HepG2 (cell line): ENCODE data around the gene KCND3. TPM values are rescaled to one million over a fixed set of nuclear protein-coding genes. Genes with fewer than 3 reads are reported as not detected.

ENCODE experiments used
- ARNTL ChIP-seq: sonication (generic); formaldehyde crosslinking; IDR thresholded peaks from 2 replicates; pipeline ENCODE4 v1.4.0; 2020; ENCODE audit warnings: mild to moderate bottlenecking, missing genetic modification reagents
- DR1 ChIP-seq: sonication (generic); formaldehyde crosslinking; IDR thresholded peaks from 2 replicates; pipeline ENCODE4 v1.8.0; 2021; ENCODE audit warnings: mild to moderate bottlenecking, missing genetic modification reagents, inconsistent platforms
- E2F2 ChIP-seq: sonication (generic); formaldehyde crosslinking; IDR thresholded peaks from 2 replicates; pipeline ENCODE4 v1.4.0; 2020; ENCODE audit warnings: missing genetic modification reagents, borderline replicate concordance
- ELF4 ChIP-seq: sonication (generic); formaldehyde crosslinking; IDR thresholded peaks from 2 replicates; pipeline ENCODE4 v1.5.0; 2020; ENCODE audit warnings: missing genetic modification reagents, mild to moderate bottlenecking, moderate library complexity, borderline replicate concordance
- FOXA3 ChIP-seq: IDR thresholded peaks from 2 replicates; pipeline ENCODE4 v1.6.1; 2016; ENCODE audit warnings: missing genetic modification reagents, missing compliant biosample characterization
- MXI1 ChIP-seq: IDR thresholded peaks from 3 replicates; pipeline ENCODE4 v1.6.1; 2012; ENCODE audit warnings: low read depth, low read length, inconsistent platforms, borderline replicate concordance
- NONO ChIP-seq, 2 experiments: fragments of 450-650 bp in 1 of 2; sonication (generic) in 1 of 2; formaldehyde crosslinking in 1 of 2; IDR thresholded peaks in 1 of 2; conservative IDR thresholded peaks in 1 of 2; 2 replicates each; pipeline versions ENCODE4 v1.6.1 to v1.8.0; 2017 to 2022; ENCODE audit warnings: mild to moderate bottlenecking in 1 of 2, missing genetic modification reagents in 1 of 2, moderate library complexity in 1 of 2
- PHF5A ChIP-seq: IDR thresholded peaks from one replicate; pipeline ENCODE4 v1.6.1; 2018; ENCODE audit warnings: low read depth, missing genetic modification reagents; ENCODE audit not compliant: unreplicated experiment
- PRDM4 ChIP-seq: sonication (generic); formaldehyde crosslinking; IDR thresholded peaks from 2 replicates; pipeline ENCODE4 v1.9.0; 2021; ENCODE audit warnings: missing genetic modification reagents, borderline replicate concordance
- PRPF4 ChIP-seq: fragments of 200-400 bp; formaldehyde crosslinking; IDR thresholded peaks from 2 replicates; pipeline ENCODE4 v1.6.1; 2016; ENCODE audit warnings: low read length, low read depth; ENCODE audit not compliant: poor library complexity, severe bottlenecking
- RARA ChIP-seq: IDR thresholded peaks from 2 replicates; pipeline ENCODE4 v1.6.1; 2016; ENCODE audit warnings: missing genetic modification reagents, missing compliant biosample characterization
- TCF7L2 ChIP-seq: IDR thresholded peaks from 2 replicates; pipeline ENCODE4 v1.6.1; 2011; ENCODE audit warnings: mild to moderate bottlenecking, low read depth, low read length, moderate library complexity
- TEAD3 ChIP-seq: optimal IDR thresholded peaks from 2 replicates; pipeline ENCODE3; 2016; ENCODE audit warnings: borderline replicate concordance
- TFDP2 ChIP-seq: sonication (generic); formaldehyde crosslinking; IDR thresholded peaks from 2 replicates; pipeline ENCODE4 v1.4.0; 2020; ENCODE audit warnings: missing genetic modification reagents
- THAP11 ChIP-seq: IDR thresholded peaks from 2 replicates; pipeline ENCODE4 v1.6.1; 2016; ENCODE audit warnings: missing biosample characterization, missing genetic modification reagents
- YEATS4 ChIP-seq: sonication (generic); formaldehyde crosslinking; IDR thresholded peaks from 2 replicates; pipeline ENCODE4 v1.4.0; 2020; ENCODE audit warnings: missing genetic modification reagents, borderline replicate concordance
- ZFY ChIP-seq: sonication (generic); formaldehyde crosslinking; IDR thresholded peaks from 2 replicates; pipeline ENCODE4 v1.4.0; 2020; ENCODE audit warnings: missing genetic modification reagents
- ZNF280D ChIP-seq: sonication (generic); formaldehyde crosslinking; IDR thresholded peaks from 2 replicates; pipeline ENCODE4 v1.5.1; 2020; ENCODE audit warnings: mild to moderate bottlenecking, missing genetic modification reagents
- polyA plus RNA-seq, 8 experiments: library from polyadenylated mRNA; depleted of rRNA in 3 of 8; stranded (reverse) in 7 of 8; unstranded in 1 of 8; fragments of >200 nt; fragmentation: Illumina TruSeq in 4 of 8; extraction: Trizol in 4 of 8; gene quantifications; 2 replicates each; pipeline versions ENCODE4 v1.2.1 to v1.2.3, GENCODE V29; 2011 to 2016; ENCODE audit warnings: low read depth in 4 of 8, missing spikeins in 1 of 8, mixed read lengths in 1 of 8; ENCODE audit not compliant: insufficient read depth in 1 of 8
- total RNA-seq, 5 experiments: library from RNA; depleted of rRNA; stranded (reverse); fragments of >200 nt; fragmentation: Illumina TruSeq; extraction: Trizol; gene quantifications; 2 replicates each; pipeline ENCODE4 v1.2.3, GENCODE V29; 2016; ENCODE audit warnings: low read depth in 1 of 5

KCND3 gene
- total and polyA plus RNA-seq, 2 of the 13 experiments (the other 11 are each of a cell fraction or from before 2014, with no cell fraction given) = 0.04 TPM; not detected in 1

GRCh38 chr1:111755331-111756123, 233.9 kb downstream of the KCND3 start, which contains the start of gene DDX20 (continued):
- TF ChIP-seq E2F2 (peak; percentile 48; the same call in 1 of the 2 replicates), PRPF4 (peak; percentile 94), TCF7L2 (no peak), ELF4 (no peak), YEATS4 (CRISPR knock-in tag) (peak; percentile 72), MXI1 (peak; percentile 91; the same call in 2 of the 3 replicates), RARA (CRISPR knock-in tag) (0 out of 2 replicates have a peak, but pooled peaks have one; percentile 19), ZFY (CRISPR knock-in tag) (peak; percentile 84; the same call in 1 of the 2 replicates), ARNTL (CRISPR knock-in tag) (peak; percentile 72; the same call in 1 of the 2 replicates), PHF5A (CRISPR knock-in tag) (peak; percentile 80), TFDP2 (peak; percentile 95), TEAD3 (CRISPR knock-in tag) (no peak), THAP11 (CRISPR knock-in tag) (peak; percentile 90), DR1 (CRISPR knock-in tag) (peak; percentile 67; the same call in 1 of the 2 replicates), NONO (IDR thresholded peaks at IDR 0.05) (no peak), NONO (CRISPR knock-in tag; conservative IDR thresholded peaks at IDR 0.05) (peak; percentile 77), FOXA3 (CRISPR knock-in tag) (peak; percentile 13; the same call in 1 of the 2 replicates), PRDM4 (CRISPR knock-in tag) (0 out of 2 replicates have a peak, but pooled peaks have one; percentile 60), ZNF280D (CRISPR knock-in tag) (peak; percentile 64; the same call in 1 of the 2 replicates)
